Measurements from ENCODE around the gene ZNF275.
"Not testable (repeated sequence)": the region's sequence is repeated elsewhere in the genome, so short reads cannot be mapped to it uniquely, and the experiment has no call there.

ZNF275 gene

DNA sequence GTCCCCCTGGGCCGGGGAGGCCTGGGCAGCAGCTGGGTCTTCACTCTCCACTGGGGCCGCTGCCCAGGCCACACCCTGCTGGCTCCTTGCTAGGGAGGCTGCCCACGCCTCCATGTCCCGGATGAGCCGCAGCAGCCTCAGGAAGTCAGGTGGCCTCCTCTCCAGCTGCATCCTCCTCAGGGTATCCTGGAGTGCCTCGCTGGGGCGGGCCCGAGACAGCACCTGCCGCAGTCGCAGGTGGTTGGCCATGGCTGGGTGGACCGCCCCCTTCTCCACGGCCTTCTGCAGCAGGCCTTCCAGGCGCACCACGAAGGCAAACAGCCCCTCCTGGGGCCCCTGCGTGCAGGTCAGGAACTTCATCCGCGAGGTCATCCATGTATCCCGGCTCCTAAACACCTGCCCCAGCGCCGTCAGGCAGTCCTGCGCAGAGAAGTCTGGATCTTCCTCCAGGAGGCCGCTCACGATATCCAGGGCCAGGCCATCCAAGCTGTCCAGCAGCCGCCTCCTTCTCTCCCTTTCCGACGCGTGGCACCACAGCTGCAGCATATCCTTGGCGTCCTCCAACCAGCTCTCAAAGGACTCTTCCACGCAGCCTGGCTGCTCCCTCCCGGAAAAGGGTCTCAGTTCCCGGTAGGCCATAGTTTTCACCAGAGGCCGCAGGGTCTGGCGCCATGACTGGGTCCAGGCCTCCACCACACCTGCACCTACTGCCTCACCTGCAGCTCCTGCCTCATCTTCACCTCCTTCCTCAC, 14.5 kb upstream of the ZNF275 start:
- DNase-seq (ENCODE audit: low read depth), result no peak

DNA sequence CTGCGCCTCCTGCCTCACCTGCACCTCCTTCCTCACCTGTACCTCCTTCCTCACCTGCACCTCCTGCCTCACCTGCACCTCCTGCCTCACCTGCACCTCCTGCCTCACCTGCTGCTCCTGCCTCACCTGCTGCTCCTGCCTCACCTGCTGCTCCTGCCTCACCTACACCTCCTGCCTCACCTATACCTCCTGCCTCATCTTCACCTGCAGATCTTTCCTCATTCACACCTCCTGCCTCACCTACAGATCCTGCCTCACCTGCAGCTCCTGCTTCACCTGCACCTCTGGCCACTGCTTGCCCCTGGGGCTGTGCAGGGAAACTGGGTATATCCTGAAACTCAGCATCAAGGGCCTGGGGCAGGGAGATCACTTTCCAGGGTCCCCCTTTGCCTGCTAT, 13.9 kb upstream of the ZNF275 start:
- not testable (repeated sequence) for DNase-seq (ENCODE audit: low read depth)

DNA sequence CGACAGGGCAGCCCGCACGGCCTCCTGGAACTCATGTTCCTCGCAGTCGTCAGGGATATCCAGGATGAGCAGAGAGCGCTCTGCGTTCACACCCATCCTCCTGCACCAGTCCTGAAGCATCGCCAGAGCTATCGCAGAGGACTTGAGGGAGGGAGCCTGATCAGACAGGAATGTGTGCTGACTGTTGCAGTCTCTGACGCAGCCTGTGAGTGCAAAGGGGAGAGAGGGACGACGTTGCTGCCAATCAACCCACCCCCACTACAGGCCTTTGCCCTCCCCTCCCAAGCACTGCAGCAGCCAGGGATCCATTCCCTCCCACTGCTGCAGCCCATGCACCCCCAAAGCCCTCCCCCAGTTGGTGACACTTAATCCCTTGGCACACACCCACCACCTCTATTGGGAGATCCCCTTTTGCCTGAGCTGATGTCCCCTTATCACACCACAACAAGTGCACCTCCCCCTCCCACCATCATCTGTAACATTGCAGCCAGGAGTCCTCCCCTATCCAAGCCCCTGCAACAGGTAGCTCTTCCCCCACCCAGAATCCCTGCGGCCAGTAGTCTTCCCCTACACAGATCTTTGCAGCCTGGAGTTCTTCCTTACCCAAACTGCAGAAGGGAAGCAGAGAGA, 13.3 kb upstream of the ZNF275 start:
- no peak for DNase-seq (ENCODE audit: low read depth)

DNA sequence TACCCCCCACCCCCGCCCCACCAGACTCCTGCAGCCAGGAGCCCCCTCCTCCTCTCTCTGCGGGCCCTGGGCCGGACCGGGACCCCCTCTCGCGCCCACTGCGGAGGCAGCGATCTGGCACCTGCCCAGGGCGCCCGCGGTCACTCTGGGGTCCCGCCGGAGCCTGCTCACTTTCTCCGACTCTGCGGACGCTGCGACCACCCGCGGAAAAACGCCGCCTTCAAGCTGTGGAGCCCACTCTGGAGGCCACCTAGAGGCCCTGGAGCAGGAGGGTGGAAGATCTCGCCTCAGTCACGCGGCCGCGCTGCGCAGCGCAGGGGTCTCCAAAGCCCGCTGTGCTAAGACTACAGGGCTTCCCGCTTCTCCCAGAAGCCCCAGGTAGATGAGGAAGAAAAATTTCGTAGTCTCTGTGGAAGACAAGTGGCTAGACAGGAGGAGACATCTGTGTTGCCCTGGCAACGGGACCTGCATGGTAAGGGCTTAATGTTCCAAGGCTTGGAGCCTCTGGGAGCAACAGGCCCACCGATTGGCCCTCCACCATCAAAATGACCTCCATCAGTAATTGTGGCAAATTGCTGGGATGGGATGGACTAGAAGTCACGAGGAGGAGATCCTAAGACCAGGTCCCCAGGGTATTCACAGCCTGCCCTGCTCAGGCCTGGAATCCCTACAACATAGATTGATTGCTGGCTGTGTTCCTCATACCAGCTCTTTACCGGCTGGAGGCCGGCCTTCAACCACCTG, 12.4 kb upstream of the ZNF275 start, which contains the start of gene PNMA6F:
PNMA6F (minus strand) TSS at position 387 of the 744 bp plus-strand sequence. CDS start 1,093 bp downstream, outside the sequence.
- no peak for DNase-seq (ENCODE audit: low read depth)

DNA sequence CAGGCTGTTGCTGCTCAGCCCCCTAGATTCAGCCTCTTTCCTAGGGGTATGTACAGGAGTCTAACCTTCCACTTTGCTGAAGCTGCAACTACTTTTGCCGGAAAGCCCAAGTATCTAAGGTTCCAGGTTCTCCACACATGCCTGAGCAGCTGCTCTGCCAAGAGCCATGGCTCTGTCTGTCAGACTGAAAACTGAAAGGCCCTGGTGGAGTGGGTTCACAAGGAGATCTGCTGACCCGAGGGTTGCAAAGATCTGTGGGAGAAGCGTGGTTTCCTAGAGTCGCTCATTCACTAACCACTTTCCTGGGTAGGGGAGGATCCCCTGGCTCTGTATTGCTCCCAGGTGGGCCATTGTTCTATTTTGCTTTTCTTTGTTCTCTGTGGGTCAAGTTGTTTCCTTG, 6.4 kb upstream of the ZNF275 start:
- DNase-seq (ENCODE audit: low read depth), result no peak

DNA sequence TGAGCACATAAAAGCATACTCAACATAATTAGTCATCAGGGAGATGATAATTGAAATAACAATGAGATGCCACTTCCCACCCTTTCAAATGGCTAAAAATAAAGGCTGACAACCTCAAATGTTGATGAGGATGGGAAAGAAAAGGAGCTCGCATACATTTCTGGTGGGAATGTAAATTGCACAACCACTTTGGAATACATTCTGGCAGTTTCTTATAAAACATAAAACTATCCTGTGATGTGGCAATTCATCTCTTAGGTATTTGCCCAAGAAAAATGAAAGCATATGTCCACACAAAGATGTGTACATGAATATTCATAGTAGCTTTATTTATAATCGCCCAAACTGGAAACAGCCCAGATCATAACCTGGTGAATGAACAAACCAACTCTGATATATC, 687 bp upstream of the ZNF275 start:
- no peak for DNase-seq (ENCODE audit: low read depth)

DNA sequence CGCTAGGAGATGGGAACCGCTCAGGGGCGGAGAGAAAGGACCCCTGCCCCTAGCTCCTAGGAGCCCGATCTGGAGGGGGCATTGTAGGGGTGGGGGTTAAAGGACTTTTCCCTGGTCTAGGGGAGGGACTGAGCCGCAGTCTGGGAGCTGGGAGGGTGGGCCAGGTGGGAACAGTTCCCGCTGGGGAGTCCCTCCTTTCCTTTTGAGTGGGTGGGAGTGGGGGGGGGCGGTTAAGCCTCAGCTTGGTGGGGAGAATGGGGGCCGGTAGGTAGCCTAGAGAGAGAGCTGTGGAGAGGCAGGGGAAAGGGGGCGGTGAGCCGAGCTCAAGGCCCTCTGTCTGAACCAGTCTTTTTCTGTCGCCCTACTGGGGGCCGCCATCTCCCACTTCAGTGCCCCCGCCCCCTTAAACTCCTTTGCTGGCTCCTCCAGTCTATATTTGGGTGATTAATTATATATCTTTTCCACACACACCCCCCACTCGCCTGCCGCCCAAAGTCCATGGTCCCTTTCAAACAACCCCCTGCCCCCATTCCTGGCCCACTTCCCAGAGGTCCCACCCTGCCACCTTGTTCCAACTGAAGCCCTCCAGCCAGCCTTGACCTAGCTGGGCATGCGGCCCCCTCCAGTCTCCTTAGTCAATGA, 822 bp downstream of the ZNF275 start:
- DNase-seq (ENCODE audit: low read depth), result no peak

DNA sequence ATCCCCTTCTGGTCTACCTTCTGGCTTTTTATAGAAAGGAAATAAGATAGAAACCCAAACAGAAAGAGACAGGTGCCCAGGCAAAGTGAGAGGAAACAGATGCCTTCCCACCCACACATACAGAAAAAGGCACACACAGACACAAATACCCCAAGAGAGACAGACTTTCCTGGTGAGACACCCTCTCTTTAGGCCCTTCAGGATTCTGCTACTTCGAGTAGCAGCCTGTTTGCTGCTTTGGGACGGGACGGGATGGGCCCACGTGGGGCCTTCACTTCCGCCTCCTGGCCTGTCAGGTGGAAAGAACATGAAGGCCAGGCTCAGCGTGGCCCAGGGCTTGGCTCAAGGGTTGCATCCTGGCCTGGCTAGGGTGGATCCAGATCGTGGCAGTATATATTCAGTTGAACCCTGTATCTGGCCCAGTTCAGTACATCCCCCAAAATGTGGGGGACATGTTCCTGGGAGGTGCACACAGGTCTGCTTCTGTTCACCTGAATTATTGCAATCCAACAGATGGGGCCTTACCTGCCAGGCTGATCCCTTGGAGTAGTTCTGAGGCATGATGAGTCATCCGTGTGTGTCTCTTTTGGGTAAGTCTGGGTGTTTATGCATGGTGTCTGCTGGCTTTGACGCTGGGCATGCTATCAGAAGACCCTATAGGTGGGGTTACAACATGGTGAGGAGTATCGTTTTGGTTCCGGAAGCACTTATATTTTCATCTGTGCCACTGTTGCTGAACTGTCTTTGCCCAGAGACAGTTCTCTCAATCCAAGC, 2.4 kb downstream of the ZNF275 start:
- no peak for DNase-seq (ENCODE audit: low read depth)

DNA sequence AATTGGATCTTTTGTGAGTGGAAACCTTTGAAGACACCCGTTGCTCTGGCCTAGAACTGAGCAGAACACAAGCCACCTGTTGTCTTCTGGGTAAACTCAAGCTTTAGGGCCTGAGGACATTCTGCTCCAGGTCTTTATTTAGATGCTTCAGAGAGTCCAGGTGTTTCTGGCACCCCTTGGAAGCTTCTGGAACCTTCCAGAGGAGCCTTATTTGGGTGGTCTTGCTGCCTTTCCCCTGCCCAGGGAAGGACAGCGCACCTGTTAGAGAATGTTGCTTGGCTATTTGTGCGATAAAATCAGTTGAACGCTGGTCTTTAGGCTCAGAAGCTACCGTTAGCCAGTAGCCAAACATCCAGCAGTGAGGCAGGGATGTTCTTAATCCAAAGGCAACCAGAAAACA, 3.0 kb downstream of the ZNF275 start:
- DNase-seq (ENCODE audit: low read depth), result no peak

DNA sequence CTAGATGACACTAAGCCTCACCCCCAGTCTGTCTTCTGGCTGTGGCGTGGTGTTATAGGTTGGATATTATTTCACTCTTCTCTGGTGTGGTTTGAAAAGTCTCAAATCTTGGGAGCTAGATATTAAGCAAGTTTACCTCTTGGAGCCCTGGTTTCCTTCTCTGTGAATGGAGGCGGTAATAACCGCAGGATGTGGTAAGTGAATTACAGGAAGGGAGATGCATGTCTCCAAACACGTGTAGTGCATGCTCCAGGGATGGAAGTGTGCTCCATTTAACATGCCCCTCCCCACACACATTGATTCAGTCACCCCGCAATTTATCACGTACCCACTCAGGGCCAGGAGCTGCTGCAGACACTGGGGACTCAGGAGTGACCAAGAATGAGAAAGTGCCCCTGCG, 4.9 kb downstream of the ZNF275 start:
- no peak for DNase-seq (ENCODE audit: low read depth)

DNA sequence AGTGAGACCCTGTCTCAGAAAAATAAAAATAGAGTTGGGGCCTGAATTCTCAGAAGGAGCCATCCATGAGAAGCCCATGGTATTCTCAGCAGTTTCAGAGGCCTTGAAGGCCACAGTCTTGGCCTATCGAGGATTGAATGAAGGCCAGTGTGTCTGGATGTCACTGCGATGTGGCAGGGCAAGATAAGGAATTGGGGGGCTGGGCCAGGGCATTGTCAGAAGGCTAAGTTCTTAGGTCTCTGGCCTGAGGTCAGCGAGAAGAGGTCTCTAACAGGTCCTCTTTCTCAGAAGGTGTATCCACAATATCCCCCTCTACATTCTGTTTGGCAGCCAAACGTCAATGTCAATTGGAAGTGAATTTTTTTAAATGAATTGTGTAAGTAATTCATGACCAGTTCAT, 5.7 kb downstream of the ZNF275 start:
- DNase-seq (ENCODE audit: low read depth), result no peak

DNA sequence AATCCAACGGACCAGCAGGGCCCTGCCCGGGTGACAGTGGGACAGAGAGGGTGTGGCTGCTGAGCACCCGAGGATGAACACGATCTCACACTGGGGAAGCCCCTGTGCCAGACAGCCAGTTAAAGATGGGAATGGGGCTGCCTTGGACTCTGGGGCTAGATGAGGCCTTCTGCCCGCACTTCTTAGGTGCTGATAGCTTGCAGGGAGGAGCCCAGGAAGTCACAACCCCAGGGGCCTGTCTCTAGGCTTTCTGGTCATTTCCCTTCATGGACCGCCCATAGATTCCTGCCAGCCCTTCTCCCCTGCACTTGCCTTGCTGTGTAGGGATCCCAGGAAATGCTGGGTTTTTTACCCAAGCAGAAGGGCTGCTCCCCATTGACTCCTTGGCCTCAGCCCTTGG, 6.2 kb downstream of the ZNF275 start:
- no peak for DNase-seq (ENCODE audit: low read depth)

DNA sequence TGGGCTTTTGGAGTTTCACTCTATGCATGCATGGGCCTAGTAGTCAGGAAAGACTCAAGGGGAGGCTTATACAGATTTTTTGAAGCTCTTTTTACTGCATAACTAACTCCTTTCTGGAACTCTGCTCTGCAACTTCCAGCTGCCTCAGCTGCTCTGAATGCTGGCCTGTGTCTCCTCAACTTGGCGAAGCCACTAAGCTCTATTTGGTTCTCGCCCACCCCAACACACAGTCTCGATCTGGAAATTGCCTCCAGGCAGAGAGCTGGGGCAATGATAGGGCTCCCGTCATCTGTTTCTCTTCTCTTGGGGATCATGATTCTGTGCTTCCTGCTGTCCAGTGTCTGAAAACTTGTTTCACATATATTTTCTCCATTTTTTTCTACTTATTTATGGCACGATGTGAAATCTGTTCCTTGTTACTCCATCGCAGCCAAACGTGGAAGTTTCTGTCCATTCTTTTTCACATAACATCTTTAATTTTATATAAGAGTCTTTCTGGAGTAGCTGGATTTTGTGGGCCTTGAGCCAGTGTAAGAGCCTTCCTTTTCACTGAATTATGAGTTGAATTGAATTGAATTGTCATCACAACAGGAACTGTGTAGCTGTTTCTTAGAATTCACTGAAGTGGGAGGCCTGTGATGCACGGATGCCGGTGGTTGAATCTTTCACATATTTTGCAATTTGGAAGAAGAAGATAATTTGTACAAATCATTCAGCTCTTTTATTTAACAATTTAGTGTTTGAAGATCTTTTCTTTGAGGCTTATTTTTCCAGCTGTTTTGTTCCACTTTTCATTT, 9.0 kb downstream of the ZNF275 start:
- DNase-seq (ENCODE audit: low read depth), result no peak

DNA sequence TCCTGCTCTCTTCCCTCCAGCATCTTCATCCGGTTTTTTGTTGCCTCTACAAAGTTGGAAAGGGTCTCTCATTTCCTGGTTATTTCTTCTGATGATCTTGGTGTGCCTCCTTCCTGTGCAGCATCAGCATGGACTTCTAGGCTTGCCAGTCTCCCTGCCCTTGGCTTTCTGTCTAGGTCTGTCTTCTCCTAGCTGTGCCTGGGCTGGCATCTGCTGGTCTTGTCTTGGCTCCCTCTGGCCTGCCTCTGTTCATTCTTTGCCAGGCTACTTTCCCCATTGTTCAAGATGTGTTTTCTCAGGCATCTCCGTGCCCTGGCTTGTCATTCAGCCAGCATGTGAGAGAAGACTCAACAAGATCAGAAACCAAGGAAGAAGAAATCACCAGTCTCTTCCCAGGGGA, 9.7 kb downstream of the ZNF275 start:
- DNase-seq (ENCODE audit: low read depth), result no peak

DNA sequence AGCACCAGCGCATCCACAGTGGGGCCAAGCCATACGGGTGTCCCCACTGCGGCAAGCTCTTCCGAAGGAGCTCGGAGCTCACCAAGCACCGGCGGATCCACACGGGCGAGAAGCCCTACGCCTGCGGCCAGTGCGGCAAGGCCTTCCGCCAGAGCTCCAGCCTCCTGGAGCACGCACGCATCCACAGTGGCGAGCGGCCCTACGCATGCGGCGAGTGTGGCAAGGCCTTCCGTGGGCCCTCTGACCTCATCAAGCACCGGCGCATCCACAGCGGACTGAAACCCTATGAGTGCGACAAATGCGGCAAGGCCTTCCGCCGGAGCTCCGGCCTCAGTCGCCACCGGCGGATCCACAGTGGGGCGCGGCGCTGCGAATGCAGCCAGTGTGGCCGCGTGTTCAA, 13.6 kb downstream of the ZNF275 start:
- no peak for DNase-seq (ENCODE audit: low read depth)

DNA sequence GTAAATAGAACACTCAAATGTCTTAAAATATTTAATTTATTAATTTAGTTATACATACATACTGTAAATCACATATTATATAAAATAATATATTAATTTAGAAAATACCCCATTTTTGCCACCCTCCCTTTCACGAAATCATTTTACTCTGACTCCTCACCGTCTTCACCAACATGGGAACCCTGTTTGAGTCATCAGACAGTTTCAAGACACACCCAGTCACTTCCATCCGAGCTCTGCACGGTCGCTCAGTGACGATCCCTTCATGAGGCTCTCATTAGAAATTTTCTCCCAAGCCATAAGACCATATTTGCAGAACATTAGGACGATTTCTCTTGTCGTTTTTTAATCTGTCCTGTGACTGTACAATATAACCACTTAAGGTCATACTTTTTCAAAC, 14.5 kb downstream of the ZNF275 start:
- DNase-seq (ENCODE audit: low read depth), result no peak

DNA sequence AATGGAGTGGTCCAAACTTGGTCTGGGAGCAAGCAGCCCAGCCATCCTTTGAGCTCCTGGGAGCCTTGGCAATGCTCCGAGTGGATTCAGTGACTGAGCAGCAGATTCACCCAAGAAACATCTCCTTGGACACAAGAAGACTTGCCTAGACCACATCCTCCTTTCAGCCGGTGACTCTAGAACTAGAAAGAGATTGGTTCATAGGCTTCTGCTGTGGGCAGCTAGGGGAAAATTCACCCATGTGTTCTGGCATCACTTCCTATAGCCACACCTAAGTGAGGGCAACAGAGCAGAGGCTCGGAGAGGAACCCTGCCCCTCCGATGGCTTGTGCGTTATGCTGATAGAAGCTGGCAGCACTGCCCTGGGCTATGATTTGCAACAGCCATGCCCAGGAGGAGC, 16.0 kb downstream of the ZNF275 start:
- no peak for DNase-seq (ENCODE audit: low read depth)

DNA sequence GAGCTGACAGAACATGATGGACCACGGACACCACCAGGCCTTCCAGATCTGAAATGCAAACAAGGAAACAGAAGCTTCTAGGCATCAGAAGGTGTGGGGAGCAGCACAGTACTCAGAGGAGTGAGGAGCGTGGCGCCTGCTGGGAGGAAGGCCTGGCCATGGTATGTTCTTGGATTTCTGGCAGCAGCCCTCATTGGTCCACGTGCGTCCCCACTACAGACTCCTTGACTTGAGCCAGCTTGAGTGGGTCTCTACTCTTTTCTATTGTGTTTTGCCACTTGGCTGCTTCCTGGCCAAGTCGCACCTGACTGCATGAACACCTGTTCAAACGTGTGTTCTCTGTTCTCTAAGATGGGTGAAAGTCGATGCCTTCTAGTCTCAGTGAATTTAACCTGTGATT, 18.0 kb downstream of the ZNF275 start:
- DNase-seq (ENCODE audit: low read depth), result no peak

DNA sequence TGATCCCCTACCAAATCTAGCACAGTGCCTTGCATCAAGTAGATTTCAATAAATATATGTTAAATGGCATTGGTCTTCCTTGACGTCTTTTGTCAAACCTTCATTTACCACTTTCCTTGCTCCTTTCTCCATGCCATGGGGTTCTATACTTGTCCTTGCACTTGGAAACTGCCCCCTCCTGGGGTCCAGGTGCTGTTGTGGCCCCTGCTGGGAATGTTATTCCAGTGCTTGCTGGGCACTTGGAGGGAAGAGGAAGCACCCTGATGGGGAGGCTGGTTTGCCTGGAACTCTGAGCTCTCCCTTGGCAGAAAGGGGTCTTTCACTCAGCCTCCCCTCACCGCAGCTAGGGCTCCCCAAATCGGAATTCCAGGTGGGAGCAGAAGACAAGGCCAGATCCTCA, 18.9 kb downstream of the ZNF275 start:
- DNase-seq (ENCODE audit: low read depth), result no peak

DNA sequence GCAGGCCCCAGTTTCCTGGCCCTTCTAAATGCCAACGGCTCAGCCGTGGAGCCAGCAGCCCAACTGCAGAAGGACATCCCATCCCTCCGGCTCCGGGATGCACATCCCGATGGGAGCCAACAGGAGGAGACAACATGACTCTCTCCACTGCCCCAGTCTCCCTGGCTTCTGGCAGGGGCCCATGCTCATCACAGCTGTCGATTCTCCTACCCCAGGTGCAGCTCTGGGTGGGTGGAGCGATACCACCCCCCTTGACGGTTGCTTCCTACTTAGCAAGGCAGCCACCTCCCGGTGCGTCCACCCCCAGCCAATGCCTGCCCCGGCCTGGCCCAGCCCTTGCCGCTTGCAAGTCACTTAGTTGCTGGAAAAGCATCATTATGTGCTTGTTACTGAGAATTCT, 19.5 kb downstream of the ZNF275 start:
- DNase-seq (ENCODE audit: low read depth), result no peak

DNA sequence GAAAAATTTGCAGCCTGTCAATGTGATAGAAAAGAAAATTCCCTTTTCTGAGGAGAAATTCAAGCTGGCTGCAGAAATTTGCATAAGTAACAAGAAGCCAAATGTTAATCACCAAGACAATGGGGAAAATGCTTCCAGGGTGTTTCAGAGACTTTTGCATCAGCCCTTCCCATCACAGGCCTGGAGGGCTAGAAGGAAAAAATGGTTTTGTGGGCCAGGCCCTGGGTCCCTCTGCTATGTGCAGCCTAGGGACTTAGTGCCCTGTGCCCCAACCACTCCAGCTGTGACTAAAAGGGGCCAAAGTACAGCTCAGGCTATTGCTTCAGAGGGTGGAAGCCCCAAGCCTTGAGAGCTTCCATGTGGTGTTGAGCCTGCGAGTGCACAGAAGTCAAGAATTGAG, 23.9 kb downstream of the ZNF275 start:
- no peak for DNase-seq (ENCODE audit: low read depth)

Measured in activated gamma-delta T cell treated with anti-CD3 and anti-CD28 coated beads, Interleukin-2, amount 50 U/mL, for 16 hours (primary cell).